Endothelial cell of umbilical vein (primary cell): Measurements from ENCODE around the gene CSTF3. TPM values are rescaled to one million over a fixed set of nuclear protein-coding genes. Genes with fewer than 3 reads are reported as not detected.

Source experiments
- BruUV-seq: library from RNA; stranded (reverse); fragments of 400-500 nt; replicated peaks from 2 replicates; lab custom pipeline; 2021; lab: Mats Ljungman, UMichigan
- CTCF ChIA-PET: fragments of 300-600, 350-600 bp; sonication (Branson Sonifier 250); formaldehyde crosslinking; loops from one replicate; lab custom pipeline; 2021; ENCODE audit warnings: antibody characterized with exemption, inconsistent platforms; lab: Charles Lee
- POLR2A ChIA-PET: fragments of 300-600, 350-600 bp; sonication (Branson Sonifier 250); formaldehyde crosslinking; loops from one replicate; lab custom pipeline; 2021; ENCODE audit warnings: antibody characterized with exemption, inconsistent platforms; lab: Charles Lee
- DNase-seq: peaks from one replicate; pipeline ENCODE4 v3.0.0-alpha.2; 2011; ENCODE audit warnings: low read depth, low spot score
- FAIRE-seq: peaks from 2 replicates; lab custom pipeline; 2011; peaks lifted over from hg19 to GRCh38; lab: Jason Lieb, UNC
- H2AFZ ChIP-seq: 2 replicates; pipeline ENCODE4 v1.6.0; 2012; ENCODE audit warnings: low read depth, low read length, control low read depth, inconsistent platforms
- H3K27ac ChIP-seq: 2 replicates; pipeline ENCODE4 v1.5.1; 2011; ENCODE audit warnings: low read depth, mild to moderate bottlenecking, control low read depth, low read length, moderate library complexity; ENCODE audit not compliant: insufficient read depth
- H3K27me3 ChIP-seq, 2 experiments: 2 replicates each; pipeline versions ENCODE4 v1.6.0 to v1.6.1; 2011; ENCODE audit warnings: low read length in 2 of 2, mixed read lengths in 1 of 2; ENCODE audit not compliant: control insufficient read depth in 2 of 2, insufficient read depth in 2 of 2
- H3K36me3 ChIP-seq, 2 experiments: 2 replicates in 1 of 2; 3 replicates in 1 of 2; pipeline ENCODE4 v1.5.1; 2011; ENCODE audit warnings: low read length in 2 of 2, mild to moderate bottlenecking in 1 of 2, moderate library complexity in 1 of 2; ENCODE audit not compliant: control insufficient read depth in 2 of 2, insufficient read depth in 2 of 2; ENCODE audit errors: extremely low read depth in 1 of 2
- H3K4me1 ChIP-seq: 3 replicates; pipeline ENCODE4 v1.5.1; 2011; ENCODE audit warnings: mild to moderate bottlenecking, low read length; ENCODE audit not compliant: control insufficient read depth, insufficient read depth; ENCODE audit errors: extremely low read depth
- H3K4me2 ChIP-seq: 2 replicates; pipeline ENCODE4 v1.6.1; 2011; ENCODE audit warnings: low read length, control low read depth, mixed read lengths; ENCODE audit not compliant: insufficient read depth
- H3K4me3 ChIP-seq, 3 experiments: fragments of 200-600 bp in 1 of 3; sonication (generic), shearing (Covaris generic) in 1 of 3; replicated peaks in 1 of 3; 2 replicates each; pipeline ENCODE4 v1.5.1; 2011 to 2016; ENCODE audit warnings: control low read depth in 3 of 3, low read length in 3 of 3, mild to moderate bottlenecking in 2 of 3, inconsistent platforms in 1 of 3, low read depth in 1 of 3, moderate library complexity in 1 of 3; ENCODE audit not compliant: insufficient read depth in 1 of 3
- H3K79me2 ChIP-seq: 2 replicates; pipeline ENCODE4 v1.6.0; 2012; ENCODE audit warnings: low read length, inconsistent platforms; ENCODE audit not compliant: control insufficient read depth, insufficient read depth
- H3K9ac ChIP-seq: replicated peaks from 2 replicates; pipeline ENCODE3; 2011; ENCODE audit warnings: low read length, control low read depth; ENCODE audit not compliant: insufficient read depth; ENCODE audit errors: extremely low read depth
- H3K9me1 ChIP-seq: replicated peaks from 3 replicates; pipeline ENCODE4 v1.6.0; 2011; ENCODE audit warnings: mild to moderate bottlenecking, low read length; ENCODE audit not compliant: control insufficient read depth, insufficient read depth; ENCODE audit errors: extremely low read depth
- H3K9me3 ChIP-seq: replicated peaks from 2 replicates; pipeline ENCODE4 v1.5.1; 2012; ENCODE audit warnings: low read length, inconsistent platforms; ENCODE audit not compliant: control insufficient read depth, insufficient read depth
- H4K20me1 ChIP-seq: replicated peaks from 2 replicates; pipeline ENCODE3; 2011; ENCODE audit warnings: mild to moderate bottlenecking, low read length; ENCODE audit not compliant: control insufficient read depth, insufficient read depth; ENCODE audit errors: extremely low read depth
- EZH2 ChIP-seq: IDR thresholded peaks from 2 replicates; pipeline ENCODE4 v1.6.1; 2012; ENCODE audit warnings: borderline replicate concordance, low read depth, mild to moderate bottlenecking, moderate library complexity, low read length, inconsistent platforms; ENCODE audit not compliant: severe bottlenecking
- FOS ChIP-seq: IDR thresholded peaks from 2 replicates; pipeline ENCODE4 v1.6.1; 2011; ENCODE audit warnings: mild to moderate bottlenecking, low read length, moderate library complexity, borderline replicate concordance; ENCODE audit not compliant: insufficient read depth
- GATA2 ChIP-seq: IDR thresholded peaks from 2 replicates; pipeline ENCODE4 v1.7.0; 2011; ENCODE audit warnings: low read depth, mild to moderate bottlenecking, moderate library complexity, mixed read lengths, low read length; ENCODE audit not compliant: insufficient read length, insufficient read depth
- JUN ChIP-seq: IDR thresholded peaks from 2 replicates; pipeline ENCODE4 v1.6.1; 2011; ENCODE audit warnings: borderline replicate concordance, low read depth; ENCODE audit not compliant: insufficient read length, insufficient read depth
- MYC ChIP-seq: IDR thresholded peaks from one replicate; pipeline ENCODE4 v1.6.1; 2011; ENCODE audit warnings: mild to moderate bottlenecking, low read depth, low read length
- POLR2A ChIP-seq: IDR thresholded peaks from 2 replicates; pipeline ENCODE4 v1.6.1; 2012; ENCODE audit warnings: low read depth, mild to moderate bottlenecking, control low read depth, low read length
- POLR2AphosphoS5 ChIP-seq: IDR thresholded peaks from 2 replicates; pipeline ENCODE4 v1.6.1; 2012; ENCODE audit warnings: low read depth, mild to moderate bottlenecking, control low read depth, low read length, moderate library complexity; ENCODE audit not compliant: insufficient read depth
- dilution Hi-C: fragments of 300-500 bp; cut with MboI; formaldehyde crosslinking; loops from one replicate; pipeline ENCODE4 v1.15.0; 2019; ENCODE audit warnings: low sequenced_read_pairs; ENCODE audit not compliant: extremely low pct_ligation_motif_present
- intact Hi-C: fragments of 100-400 bp; cut with micrococcal nuclease; formaldehyde crosslinking; loops from one replicate; pipeline ENCODE4 v1.10.0; 2022
- polyA plus RNA-seq, 4 experiments: library from polyadenylated mRNA; depleted of rRNA in 3 of 4; stranded (reverse) in 3 of 4; unstranded in 1 of 4; fragments of >200 nt; gene quantifications; 2 replicates each; pipeline versions ENCODE4 v1.2.1 to v1.2.3, GENCODE V29; 2011 to 2012; ENCODE audit warnings: missing spikeins in 1 of 4
- total RNA-seq: library from RNA; stranded (reverse); gene quantifications from 2 replicates; pipeline ENCODE4 v1.2.3, GENCODE V29; 2021
- TF ChIP-seq, protein P1 (sequence below): IDR thresholded peaks from 2 replicates; pipeline ENCODE4 v1.6.1; 2011; ENCODE audit not compliant: insufficient read depth, insufficient read length
- TF ChIP-seq, protein P2 (sequence below), 2 donors: IDR thresholded peaks; 1 replicate in 1 of 2; 2 replicates in 1 of 2; pipeline ENCODE4 v1.5.1; 2011; ENCODE audit warnings: low read length in 2 of 2, mild to moderate bottlenecking in 2 of 2, moderate library complexity in 2 of 2, control low read depth in 1 of 2, inconsistent platforms in 1 of 2, low read depth in 1 of 2; ENCODE audit not compliant: insufficient read depth in 1 of 2; ENCODE audit errors: extremely low read depth in 1 of 2

CSTF3 gene
- total and polyA plus RNA-seq, 2 donors (not counting 3 experiments of a cell fraction or from before 2014, with no cell fraction given) = 18.3 to 46.6 TPM

DNA sequence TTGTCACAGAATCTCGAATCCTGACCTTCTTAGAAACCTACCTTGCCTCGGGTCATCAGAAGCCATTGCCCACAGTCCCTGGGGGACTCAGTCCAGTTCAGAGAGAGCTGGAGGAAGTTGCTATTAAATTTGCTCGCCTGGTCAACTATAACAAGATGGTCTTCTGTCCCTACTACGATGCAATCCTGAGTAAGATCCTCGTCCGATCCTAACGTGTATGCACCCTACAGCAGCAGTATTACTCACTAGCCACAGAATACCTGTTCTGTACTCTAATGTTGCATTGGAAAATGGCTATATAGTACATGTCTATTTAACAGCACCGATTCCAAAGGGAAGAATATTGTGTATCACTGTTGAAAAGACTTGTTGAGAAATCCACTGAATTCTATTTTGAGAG lies 88.8 kb downstream of the CSTF3 start:
- TF ChIP-seq JUN (no peak), POLR2A (no peak), EZH2 (no peak), POLR2AphosphoS5 (no peak), GATA2 (no peak), FOS (no peak), MYC (no peak)
- TF ChIP-seq, protein P1, sequence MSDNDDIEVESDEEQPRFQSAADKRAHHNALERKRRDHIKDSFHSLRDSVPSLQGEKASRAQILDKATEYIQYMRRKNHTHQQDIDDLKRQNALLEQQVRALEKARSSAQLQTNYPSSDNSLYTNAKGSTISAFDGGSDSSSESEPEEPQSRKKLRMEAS = no peak
- TF ChIP-seq, protein P2, sequence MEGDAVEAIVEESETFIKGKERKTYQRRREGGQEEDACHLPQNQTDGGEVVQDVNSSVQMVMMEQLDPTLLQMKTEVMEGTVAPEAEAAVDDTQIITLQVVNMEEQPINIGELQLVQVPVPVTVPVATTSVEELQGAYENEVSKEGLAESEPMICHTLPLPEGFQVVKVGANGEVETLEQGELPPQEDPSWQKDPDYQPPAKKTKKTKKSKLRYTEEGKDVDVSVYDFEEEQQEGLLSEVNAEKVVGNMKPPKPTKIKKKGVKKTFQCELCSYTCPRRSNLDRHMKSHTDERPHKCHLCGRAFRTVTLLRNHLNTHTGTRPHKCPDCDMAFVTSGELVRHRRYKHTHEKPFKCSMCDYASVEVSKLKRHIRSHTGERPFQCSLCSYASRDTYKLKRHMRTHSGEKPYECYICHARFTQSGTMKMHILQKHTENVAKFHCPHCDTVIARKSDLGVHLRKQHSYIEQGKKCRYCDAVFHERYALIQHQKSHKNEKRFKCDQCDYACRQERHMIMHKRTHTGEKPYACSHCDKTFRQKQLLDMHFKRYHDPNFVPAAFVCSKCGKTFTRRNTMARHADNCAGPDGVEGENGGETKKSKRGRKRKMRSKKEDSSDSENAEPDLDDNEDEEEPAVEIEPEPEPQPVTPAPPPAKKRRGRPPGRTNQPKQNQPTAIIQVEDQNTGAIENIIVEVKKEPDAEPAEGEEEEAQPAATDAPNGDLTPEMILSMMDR (IDR thresholded peaks at IDR 0.05; ENCODE audit: extremely low read depth in 1 of 2, insufficient read depth in 1 of 2, low read depth in 1 of 2, low read length in 2 of 2) = no peak
- Histone ChIP-seq H2AFZ (no peak overlapping the region), H3K4me1 (no peaks in the 10 kb centered on the region), H3K9me3 (no peaks in the 10 kb centered on the region), H3K27me3 (no peaks in the 10 kb centered on the region), H3K79me2 (no peaks in the 10 kb centered on the region), H3K4me3 (no peak overlapping the region), H3K36me3 (peaks cover 2 to 11% of the 10 kb centered on the region in 2 experiments), H3K4me2 (no peak overlapping the region), H3K9ac (no peak overlapping the region), H3K9me1 (no peaks in the 10 kb centered on the region), H3K27ac (no peak overlapping the region), H4K20me1 (no peaks in the 10 kb centered on the region)
- dilution Hi-C loops (no loop called here), intact Hi-C loops (no loop called here)
- FAIRE-seq = no peak
- no peak for DNase-seq
- POLR2A ChIA-PET = no interaction called here
- BruUV-seq = no TSS peak
- CTCF ChIA-PET = interaction anchor here (0.9 kb wide), 1 partner anchor 670 kb away, joined by 3 read pairs; no protein-coding TSS in a partner anchor
